HG02885 (cell line): ENCODE results near the gene KRTAP10-12.

Experiments used
- ATAC-seq: cut with Tn5 transposase; IDR thresholded peaks from one replicate; pipeline ENCODE4 v1.9.1; 2021; ENCODE audit warnings: mild to moderate bottlenecking; ENCODE audit not compliant: unreplicated experiment, poor library complexity

Gene KRTAP10-12

GRCh38 chr21:44696572-44696971, 400 bp upstream of the KRTAP10-12 start:
- no peak for ATAC-seq

GRCh38 chr21:44697811-44698734, 1.1 kb downstream of the KRTAP10-12 start:
- ATAC-seq: no peak

- ATAC-seq: no peak
These were observed 2.6 kb downstream of the KRTAP10-12 start for GRCh38 chr21:44699502-44700001.

GRCh38 chr21:44700101-44701022, 3.4 kb downstream of the KRTAP10-12 start:
- no peak for ATAC-seq

- no peak for ATAC-seq
These were observed 4.0 kb downstream of the KRTAP10-12 start for GRCh38 chr21:44701023-44701400.

GRCh38 chr21:44701541-44701940, 4.6 kb downstream of the KRTAP10-12 start:
- ATAC-seq: no peak

GRCh38 chr21:44702111-44702972, 5.4 kb downstream of the KRTAP10-12 start:
- no peak for ATAC-seq

GRCh38 chr21:44702973-44703730, 6.2 kb downstream of the KRTAP10-12 start:
- no peak for ATAC-seq

GRCh38 chr21:44703731-44704635, 7.0 kb downstream of the KRTAP10-12 start:
- ATAC-seq: no peak

GRCh38 chr21:44704636-44705001, 7.6 kb downstream of the KRTAP10-12 start:
- ATAC-seq: no peak

GRCh38 chr21:44706026-44706705, 9.2 kb downstream of the KRTAP10-12 start:
- no peak for ATAC-seq

GRCh38 chr21:44706706-44707581, 10.0 kb downstream of the KRTAP10-12 start:
- ATAC-seq: no peak

GRCh38 chr21:44708213-44708865, 11.4 kb downstream of the KRTAP10-12 start:
- ATAC-seq: no peak

GRCh38 chr21:44708866-44709425, 12.0 kb downstream of the KRTAP10-12 start:
- ATAC-seq: no peak

- ATAC-seq: no peak
These were observed 12.7 kb downstream of the KRTAP10-12 start for GRCh38 chr21:44709426-44710293.
